GM19193 (cell line): ENCODE data around the gene POU6F2.

Experiments used
- POLR2A ChIP-seq: IDR thresholded peaks from 4 replicates; pipeline ENCODE4 v1.6.1; 2011; ENCODE audit not compliant: insufficient read depth, insufficient read length; ENCODE audit errors: extremely low read depth

Gene POU6F2

DNA sequence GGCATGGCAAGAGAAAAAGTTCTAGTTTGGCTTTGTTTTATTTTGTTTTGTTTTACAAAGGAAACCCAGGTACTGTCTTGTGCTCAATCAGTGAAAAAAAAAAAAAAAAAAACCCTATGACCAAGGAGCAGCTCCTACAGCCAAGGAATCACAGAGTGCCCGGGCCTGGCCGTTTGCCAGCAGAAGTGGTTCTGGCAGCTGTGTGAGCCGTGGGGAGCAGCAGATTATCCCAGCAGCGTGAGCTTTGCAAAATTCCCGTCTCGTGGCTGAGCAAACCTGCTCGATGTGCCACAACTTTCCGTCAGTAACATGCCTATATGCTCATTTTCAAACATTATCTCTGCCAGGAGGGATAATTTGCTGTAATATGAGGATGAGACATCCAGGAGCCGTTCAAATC lies 293.7 kb downstream of the POU6F2 start:
- TF ChIP-seq POLR2A, result no peak

DNA sequence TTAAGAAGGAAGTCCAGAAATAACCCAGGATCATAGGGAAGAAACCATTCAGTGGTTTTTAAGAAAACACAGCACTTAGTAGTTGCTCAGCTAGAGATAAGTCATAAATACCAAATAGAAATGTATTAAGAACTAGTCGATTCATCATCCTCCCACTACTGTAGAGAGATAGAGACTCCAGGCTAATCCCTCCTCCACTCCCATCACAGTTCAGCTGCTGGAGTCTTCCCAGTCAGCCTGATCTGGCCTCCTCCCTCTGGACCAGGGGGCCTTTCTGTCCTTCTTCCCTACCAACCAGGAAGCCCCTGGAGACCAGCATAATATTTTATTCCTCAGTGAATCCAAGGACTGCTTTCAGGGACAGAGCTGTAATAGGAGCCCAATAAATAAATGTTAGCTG lies 294.4 kb downstream of the POU6F2 start:
- no peak for TF ChIP-seq POLR2A

DNA sequence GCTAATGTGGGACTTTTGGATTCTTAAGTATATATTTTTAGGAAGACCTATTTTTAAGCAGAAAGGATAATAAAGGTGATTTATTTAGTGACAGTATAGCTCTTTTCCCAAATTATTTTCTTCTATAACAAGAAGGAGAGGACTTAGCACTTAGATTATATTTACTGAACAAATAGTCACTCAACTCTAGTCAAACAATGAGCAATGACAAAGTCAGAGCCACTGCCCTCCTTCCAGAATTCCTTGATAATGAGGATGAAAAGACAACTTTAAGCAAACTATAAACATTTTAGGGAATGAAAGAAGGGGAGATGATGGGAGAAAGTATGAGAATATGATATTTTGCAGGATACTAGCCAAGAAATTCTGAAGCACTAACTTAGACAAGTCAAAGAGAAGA lies 295.0 kb downstream of the POU6F2 start:
- TF ChIP-seq POLR2A, result no peak

DNA sequence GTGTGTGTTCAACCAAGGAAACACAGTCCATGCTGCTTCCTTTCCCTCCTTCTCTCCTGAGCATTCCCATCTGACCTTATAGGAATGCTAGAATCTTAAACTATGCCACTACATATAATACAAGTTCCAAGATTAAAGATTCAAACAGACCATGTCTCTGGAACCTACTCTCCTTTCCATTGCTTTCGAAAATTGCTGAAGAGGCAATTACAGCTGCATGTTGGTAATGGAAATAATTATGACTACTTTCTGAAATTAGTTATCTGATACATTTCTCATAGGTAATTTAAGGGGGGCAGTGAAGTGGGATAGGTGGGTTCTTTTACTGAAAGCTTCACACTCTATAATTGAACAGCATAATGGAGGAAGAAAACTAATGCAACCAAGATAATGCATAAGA lies 302.6 kb downstream of the POU6F2 start:
- TF ChIP-seq POLR2A, result no peak

DNA sequence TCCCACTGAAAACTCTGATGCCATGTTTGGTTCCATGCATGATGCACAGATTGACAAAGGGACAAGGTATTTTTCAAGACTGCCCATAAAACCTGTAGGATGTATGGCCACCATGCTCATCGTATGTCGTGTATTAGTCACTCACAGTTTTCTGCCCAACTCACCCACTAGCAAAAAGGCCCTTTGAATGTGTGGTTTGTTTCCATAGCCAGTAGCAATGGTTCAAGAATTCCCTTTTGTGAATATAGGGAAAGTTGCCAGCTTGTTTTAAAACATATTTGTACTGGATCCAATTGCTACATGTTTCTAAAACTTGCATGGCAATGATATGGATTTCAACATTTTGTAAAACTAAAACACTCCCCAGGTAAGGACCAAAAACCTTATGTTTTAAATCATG lies 307.5 kb downstream of the POU6F2 start:
- no peak for TF ChIP-seq POLR2A

DNA sequence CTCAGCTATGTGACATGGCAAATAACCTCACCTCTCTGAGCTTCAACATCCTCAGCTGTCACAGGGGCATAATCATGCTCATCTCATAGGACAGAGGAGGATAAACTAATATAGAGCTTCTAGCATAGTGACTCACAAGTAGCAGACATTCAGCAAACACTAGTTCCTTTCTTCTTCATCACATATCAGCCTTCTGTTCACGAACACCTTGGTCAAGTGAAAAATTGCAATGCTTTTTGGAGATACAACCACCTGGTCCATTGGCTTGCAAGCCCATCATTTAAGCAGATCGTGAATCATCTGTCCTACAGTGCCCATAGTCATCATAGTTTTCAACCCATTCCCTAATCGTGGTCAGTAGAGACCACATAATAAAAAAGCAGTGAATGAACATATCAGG lies 310.6 kb downstream of the POU6F2 start:
- no peak for TF ChIP-seq POLR2A

DNA sequence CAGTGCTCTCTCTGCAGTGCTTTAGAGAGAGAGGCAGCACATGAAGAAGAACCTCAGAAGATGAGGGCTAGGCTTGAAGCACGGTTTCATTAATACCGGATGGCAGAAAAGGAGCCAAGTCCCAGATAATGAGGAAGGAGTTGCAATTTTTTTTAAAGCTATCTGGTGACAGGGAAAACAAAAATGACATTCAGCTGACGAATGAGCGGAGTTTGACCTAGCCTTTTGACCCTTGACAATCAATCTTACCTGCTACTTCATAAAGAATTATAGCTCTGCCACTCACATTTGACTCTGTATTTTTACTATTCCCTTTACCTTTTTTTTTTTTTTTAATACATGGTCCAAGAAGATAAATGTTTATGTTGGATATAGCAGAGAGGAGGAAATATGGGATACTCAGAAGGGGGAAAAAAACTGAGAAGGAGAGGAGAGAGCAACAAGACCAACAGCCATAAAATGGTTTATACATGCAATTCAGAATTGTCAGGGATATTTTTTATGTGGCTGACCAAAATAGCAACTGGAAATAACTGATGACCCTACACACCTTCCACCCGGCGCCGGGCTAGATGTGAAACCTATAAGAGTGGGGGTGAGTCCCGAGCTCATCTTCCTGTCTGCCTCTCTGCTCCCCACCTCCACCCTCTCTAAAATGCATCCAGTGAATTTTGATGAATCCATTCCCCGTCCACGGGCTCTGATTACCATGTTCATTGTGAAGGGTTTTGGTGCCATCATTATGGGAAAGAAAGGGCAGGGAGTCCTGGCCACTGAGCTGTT lies 314.1 kb downstream of the POU6F2 start:
- TF ChIP-seq POLR2A, result no peak

DNA sequence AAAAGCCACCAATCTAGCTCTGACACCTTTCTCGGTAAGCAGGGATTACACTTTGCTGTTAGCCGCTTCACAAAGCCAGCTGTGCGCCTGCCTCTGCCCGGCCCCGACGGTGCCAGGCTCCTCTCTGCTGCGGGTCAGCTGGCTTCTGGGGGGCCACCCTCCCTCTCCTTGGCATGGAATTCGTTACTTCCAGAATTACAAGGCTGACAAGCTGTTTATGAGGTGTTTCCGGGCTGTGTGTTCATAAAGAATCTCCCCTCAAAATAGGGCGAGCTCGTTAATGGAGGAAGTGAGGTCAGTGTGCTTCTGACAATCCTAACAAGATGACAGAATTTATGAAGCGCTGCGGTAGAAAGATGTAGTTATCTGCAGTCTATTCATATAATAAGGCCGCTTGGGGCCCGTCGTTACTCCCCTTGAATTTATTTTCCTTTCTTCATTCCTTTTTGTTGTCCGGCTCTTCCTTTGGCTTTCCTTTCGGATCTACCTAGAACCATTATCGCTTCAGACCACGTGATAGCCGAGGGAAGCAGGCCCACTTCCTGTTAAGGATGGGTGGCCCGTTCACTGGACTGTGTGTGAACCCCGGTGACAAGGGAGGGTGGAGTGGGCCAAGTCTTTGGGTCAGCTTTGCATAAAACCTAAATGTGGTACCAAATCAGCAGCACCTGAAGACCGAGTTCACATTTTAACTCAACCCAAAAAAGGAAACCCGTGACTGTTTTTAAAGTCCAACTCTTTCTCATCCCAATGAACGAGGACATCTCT lies 315.5 kb downstream of the POU6F2 start:
- no peak for TF ChIP-seq POLR2A

DNA sequence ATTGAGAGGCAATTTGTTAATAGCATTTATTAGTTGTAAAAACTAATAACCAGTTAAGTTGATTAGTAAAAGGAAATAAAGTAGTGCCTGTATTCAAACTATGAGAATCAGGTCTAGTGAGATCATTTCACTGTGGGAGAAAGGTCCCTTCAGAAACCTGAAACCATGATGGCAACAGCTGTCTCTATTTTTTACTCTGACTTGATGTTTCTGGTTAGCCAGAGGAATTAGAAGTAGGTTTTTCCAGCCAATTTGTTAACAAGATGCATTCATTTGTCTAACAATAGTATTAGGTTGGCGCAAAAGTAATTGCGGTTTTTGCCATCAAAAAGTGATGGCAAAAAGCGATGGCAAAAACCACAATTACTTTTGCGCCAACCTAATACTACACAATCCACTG lies 316.3 kb downstream of the POU6F2 start:
- TF ChIP-seq POLR2A, result no peak

DNA sequence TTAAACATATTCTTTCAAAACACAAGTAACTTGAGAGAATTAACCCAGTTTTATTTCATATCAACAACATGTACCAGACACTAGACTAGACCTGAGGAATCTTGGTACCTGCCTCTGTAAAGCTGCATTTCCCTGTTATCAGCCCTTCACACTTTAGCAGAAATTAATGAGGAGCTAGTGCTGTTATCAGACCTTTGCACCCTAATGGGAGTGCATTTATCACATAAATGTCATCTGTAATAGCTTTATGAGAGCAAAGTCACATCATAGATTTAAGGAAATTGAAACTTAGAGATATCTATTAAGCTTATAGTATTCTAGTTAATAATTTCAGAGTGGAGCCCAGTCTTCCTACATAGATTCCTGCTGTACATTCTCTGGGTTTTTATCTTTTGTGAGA lies 318.1 kb downstream of the POU6F2 start:
- TF ChIP-seq POLR2A, result no peak

DNA sequence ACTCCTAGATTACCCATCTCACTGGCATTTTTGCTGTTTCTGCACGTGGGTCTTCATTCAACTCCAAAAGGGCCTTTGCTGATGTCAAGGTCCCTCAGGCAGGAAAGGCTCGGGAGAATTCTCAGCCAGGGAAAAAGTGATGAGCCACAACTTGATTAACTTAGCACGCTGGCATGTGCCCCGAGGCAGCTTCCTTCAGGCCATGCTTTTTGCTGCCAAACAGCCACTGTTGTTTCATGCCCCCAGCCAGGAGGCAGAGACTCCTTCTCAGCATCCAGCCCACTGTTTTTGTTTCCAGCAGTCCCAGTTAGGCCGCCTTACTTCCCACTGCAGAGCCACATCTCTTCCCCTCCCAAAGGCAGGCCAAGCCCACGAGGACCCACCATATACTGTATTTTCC lies 322.0 kb downstream of the POU6F2 start:
- TF ChIP-seq POLR2A, result no peak

DNA sequence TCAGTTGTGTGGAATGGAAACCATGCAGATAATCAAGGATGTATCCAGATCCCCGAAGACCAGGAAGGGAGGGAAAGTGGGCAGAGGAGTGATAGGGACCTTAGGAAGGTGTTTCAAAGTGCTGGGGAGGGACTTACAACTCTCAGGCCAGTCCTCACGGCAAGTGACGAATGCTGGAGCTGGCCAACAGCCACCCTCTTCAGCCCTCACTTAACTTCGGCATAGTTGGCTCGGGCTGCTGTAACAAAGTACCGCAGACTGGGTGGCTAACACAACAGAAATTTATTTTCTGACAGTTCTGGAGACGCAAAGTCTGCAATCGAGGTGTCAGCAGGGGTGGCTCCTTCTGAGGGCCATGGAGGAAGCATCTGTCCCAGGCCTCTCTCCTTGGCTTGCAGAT lies 322.6 kb downstream of the POU6F2 start:
- TF ChIP-seq POLR2A, result no peak

DNA sequence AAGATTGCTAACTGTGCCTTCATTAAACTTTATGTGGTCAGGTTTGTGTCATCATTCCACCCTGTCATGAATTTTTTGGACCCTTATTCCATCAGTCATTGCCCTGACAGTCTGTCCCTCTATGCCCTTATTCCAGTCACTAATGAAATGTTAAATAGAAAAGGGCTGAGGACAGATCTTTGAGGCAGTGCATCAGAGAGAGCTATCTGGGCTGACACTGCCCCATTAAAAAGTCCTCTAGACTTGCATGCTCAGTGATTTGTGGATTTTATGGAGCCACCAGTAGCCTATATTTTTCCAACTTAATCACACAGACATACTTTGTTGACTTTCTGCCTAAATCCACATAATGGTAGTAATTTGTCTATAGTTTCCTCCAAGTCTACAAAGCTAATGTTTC lies 323.8 kb downstream of the POU6F2 start:
- no peak for TF ChIP-seq POLR2A

DNA sequence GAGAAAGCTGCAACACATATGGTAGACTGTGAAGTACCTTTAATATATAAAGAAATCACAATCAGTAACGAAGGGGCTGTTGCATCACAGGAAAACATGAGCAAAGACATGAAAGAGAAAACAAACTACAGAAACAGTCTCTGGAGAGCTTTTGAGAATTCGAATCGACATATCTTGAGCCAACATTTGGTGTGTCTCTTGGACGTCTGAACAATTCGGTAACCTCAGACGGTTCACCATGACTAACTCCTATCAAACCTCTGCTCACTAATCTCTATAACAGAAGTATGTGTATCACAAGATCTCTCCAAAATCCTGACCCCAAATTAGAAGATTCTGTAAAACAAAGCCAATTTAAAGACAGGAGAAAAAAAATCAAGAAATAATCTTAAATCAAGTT lies 326.5 kb downstream of the POU6F2 start:
- no peak for TF ChIP-seq POLR2A

DNA sequence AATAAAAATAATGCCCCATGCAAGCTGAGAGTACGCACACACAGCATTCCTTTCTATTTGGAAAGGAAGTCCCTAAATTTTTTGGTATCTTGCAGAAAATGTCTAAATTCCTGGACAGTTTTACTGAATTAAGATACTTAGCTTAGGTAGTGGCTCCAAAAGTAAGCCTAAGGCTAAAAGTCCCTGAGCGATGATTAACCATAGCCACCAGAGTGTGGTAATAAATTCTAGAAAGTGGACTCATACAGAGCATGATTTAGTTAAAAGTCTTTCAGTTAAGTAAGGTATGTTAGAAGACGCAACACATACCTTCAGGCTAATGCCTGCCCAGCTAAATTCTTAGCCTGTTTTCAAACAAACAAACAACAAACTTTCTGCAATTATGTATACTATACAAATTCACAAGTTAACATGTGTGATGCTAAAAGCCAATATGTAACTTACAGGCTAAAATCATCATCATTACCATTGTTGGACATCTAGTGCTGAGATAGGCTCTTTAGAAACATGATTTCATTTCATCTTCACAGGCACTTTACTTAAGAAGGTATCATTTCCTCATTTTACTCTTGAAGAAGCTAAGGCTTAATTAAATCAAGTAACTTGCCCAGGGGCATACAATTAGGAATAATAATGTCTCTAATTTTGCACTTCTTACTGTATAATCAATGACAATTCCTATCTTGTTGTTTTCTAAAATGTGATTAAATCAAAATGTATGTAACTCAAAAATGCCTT lies 327.1 kb downstream of the POU6F2 start:
- TF ChIP-seq POLR2A, result no peak

DNA sequence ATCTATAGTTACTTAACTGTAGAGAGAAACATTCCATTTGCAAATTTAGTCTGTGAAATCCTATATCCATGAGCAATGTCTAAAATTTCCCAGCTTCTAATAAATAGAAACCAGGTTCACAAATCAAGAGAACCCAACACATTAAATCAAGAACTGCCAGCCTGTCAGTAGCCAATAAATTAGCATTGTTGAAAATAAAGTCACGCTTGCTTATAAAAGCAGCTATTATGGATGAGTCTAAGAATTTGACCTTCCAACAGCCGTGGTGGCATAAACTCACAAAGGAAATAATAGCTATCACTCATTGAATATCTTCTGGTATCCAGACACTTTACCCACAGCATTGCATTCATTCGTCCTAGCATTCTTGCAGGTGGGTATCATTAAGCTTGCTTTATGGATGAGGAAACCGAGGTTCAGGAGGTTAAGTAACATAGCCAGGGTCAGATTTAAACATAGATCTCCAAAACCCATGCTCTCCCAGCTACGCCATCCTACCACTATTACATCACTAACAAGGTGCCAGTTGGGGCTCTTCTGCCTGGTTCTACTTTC lies 328.4 kb downstream of the POU6F2 start:
- no peak for TF ChIP-seq POLR2A

DNA sequence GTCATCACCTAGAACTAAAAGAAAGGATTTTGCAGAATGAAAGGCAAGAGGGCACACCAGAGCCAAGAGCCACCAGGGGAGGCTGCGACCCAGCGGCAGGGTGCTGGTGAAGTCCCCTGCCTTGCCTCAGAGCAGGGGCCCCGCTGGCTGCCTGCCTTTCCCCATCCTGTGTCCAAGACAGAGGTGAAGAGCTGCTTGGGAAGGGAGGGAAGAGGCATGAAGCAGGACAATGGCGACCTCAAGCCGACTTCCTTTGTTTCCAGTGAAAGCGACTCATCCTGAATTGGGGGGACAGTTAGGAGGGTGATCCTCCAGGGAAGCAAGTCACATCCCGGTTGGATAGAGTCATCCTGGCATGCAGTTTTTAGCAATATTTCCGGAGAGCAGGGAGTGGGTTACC lies 333.0 kb downstream of the POU6F2 start:
- no peak for TF ChIP-seq POLR2A
